K562 (cell line): ENCODE measurements around the gene PPA2. TPM values are rescaled to one million over a fixed set of nuclear protein-coding genes. Genes with fewer than 3 reads are reported as not detected.

ENCODE experiments used
- ATAC-seq: fragments of 200-7000 bp; cut with Tn5 transposase; 3 replicates; pipeline ENCODE4 v1.9.1; 2020; ENCODE audit warnings: moderate library complexity
- BruUV-seq: library from RNA; stranded (reverse); fragments of 400-500 nt; replicated peaks from 2 replicates; lab custom pipeline; 2021; lab: Mats Ljungman, UMichigan
- CTCF ChIA-PET: fragments of 300-600 bp; formaldehyde crosslinking; extraction: SDS; loops from one replicate; lab custom pipeline; 2021; ENCODE audit warnings: low intra/inter-chr PET ratio; lab: Yijun Ruan, JAX
- POLR2A ChIA-PET: fragments of 300-600, 350-650 bp; sonication (Branson Sonifier 250); formaldehyde crosslinking; extraction: SDS; loops from one replicate; lab custom pipeline; 2021; ENCODE audit warnings: antibody characterized with exemption, inconsistent platforms; lab: Yijun Ruan, JAX
- DNase-seq, 4 experiments: peaks; one replicate each; pipeline versions ENCODE4 v3.0.0 to v3.0.0-alpha.2; 2011 to 2018; ENCODE audit warnings: low spot score in 3 of 4, mixed read lengths in 3 of 4; ENCODE audit errors: extremely low read depth in 1 of 4
- FAIRE-seq: peaks from 2 replicates; lab custom pipeline; 2011; peaks lifted over from hg19 to GRCh38; lab: Jason Lieb, UNC
- H2AFZ ChIP-seq: 2 replicates; pipeline ENCODE4 v1.6.0; 2011; ENCODE audit warnings: low read depth, low read length, control low read depth, inconsistent platforms
- H3K27ac ChIP-seq: fragments of 200-600 bp; 3 replicates; pipeline ENCODE4 v1.8.0; 2011; ENCODE audit warnings: low read depth, mild to moderate bottlenecking, control low read depth, inconsistent platforms, low read length, moderate library complexity, mixed read lengths; ENCODE audit errors: extremely low read depth
- H3K27me3 ChIP-seq, 2 experiments: fragments of 300-600 bp in 1 of 2; 2 replicates in 1 of 2; 3 replicates in 1 of 2; pipeline versions ENCODE4 v1.6.0 to v1.8.0; 2011; ENCODE audit warnings: inconsistent platforms in 2 of 2, low read length in 2 of 2, mild to moderate bottlenecking in 1 of 2, mixed read lengths in 1 of 2, moderate library complexity in 1 of 2; ENCODE audit not compliant: control insufficient read depth in 2 of 2, insufficient read depth in 2 of 2
- H3K36me3 ChIP-seq: fragments of 300-600 bp; 3 replicates; pipeline ENCODE4 v1.8.0; 2011; ENCODE audit warnings: mild to moderate bottlenecking, low read length, inconsistent platforms; ENCODE audit not compliant: control insufficient read depth, insufficient read depth
- H3K4me1 ChIP-seq, 2 experiments: fragments of 200-600 bp in 1 of 2; replicated peaks in 1 of 2; 2 replicates in 1 of 2; 3 replicates in 1 of 2; pipeline versions ENCODE4 v1.5.1 to v1.8.0; 2011; ENCODE audit warnings: inconsistent platforms in 2 of 2, low read length in 2 of 2, mild to moderate bottlenecking in 1 of 2, mixed read lengths in 1 of 2, moderate library complexity in 1 of 2; ENCODE audit not compliant: control insufficient read depth in 2 of 2, insufficient read depth in 2 of 2
- H3K4me2 ChIP-seq: 2 replicates; pipeline ENCODE4 v1.6.1; 2011; ENCODE audit warnings: low read length, control low read depth, inconsistent platforms, mixed read lengths; ENCODE audit not compliant: insufficient read depth
- H3K4me3 ChIP-seq: fragments of 200-600 bp; sonication (generic), shearing (Covaris generic); 2 replicates; pipeline ENCODE4 v1.5.1; 2016; ENCODE audit warnings: control low read depth, inconsistent platforms
- H3K79me2 ChIP-seq: fragments of 200-600 bp; 3 replicates; pipeline ENCODE4 v1.8.0; 2011; ENCODE audit warnings: low read length, inconsistent platforms; ENCODE audit not compliant: control insufficient read depth, insufficient read depth
- H3K9ac ChIP-seq, 2 experiments: 2 replicates each; pipeline versions ENCODE4 v1.6.0 to v1.6.1; 2011; ENCODE audit warnings: low read depth in 2 of 2, low read length in 2 of 2, control low read depth in 1 of 2, inconsistent platforms in 1 of 2, mild to moderate bottlenecking in 1 of 2, mixed read lengths in 1 of 2; ENCODE audit not compliant: insufficient read depth in 1 of 2
- H3K9me1 ChIP-seq: one replicate; pipeline ENCODE4 v1.6.0; 2011; ENCODE audit warnings: inconsistent platforms, mild to moderate bottlenecking, low read length, moderate library complexity; ENCODE audit not compliant: control insufficient read depth, insufficient read depth
- H3K9me3 ChIP-seq: replicated peaks from 2 replicates; pipeline ENCODE4 v1.5.1; 2011; ENCODE audit warnings: low read depth, low read length, inconsistent platforms; ENCODE audit not compliant: control insufficient read depth, insufficient read depth
- H4K20me1 ChIP-seq: replicated peaks from 2 replicates; pipeline ENCODE4 v1.6.1; 2011; ENCODE audit warnings: low read length, inconsistent platforms, mixed read lengths; ENCODE audit not compliant: control insufficient read depth, insufficient read depth
- ATF7 ChIP-seq: fragments of 450-650 bp; IDR thresholded peaks from 2 replicates; pipeline ENCODE4 v1.7.1; 2014; ENCODE audit warnings: mild to moderate bottlenecking, moderate library complexity
- DACH1 ChIP-seq: fragments of 450-650 bp; IDR thresholded peaks from 2 replicates; pipeline ENCODE4 v1.6.1; 2018; ENCODE audit not compliant: partially characterized antibody
- KLF16 ChIP-seq: IDR thresholded peaks from 2 replicates; pipeline ENCODE4 v1.6.1; 2016; ENCODE audit warnings: antibody characterized with exemption
- PHB2 ChIP-seq: fragments of 450-650 bp; IDR thresholded peaks from 2 replicates; pipeline ENCODE4 v1.6.1; 2017; ENCODE audit warnings: low read depth
- POLR2A ChIP-seq: fragments of 450-650 bp; conservative IDR thresholded peaks from 2 replicates; pipeline ENCODE4 v1.6.1; 2016
- SREBF2 ChIP-seq: sonication (generic); formaldehyde crosslinking; IDR thresholded peaks from 2 replicates; pipeline ENCODE4 v1.4.0; 2020; ENCODE audit warnings: mild to moderate bottlenecking, missing genetic modification reagents
- STAT5A ChIP-seq: IDR thresholded peaks from 2 replicates; pipeline ENCODE4 v1.6.1; 2012; ENCODE audit warnings: low read length, inconsistent platforms, borderline replicate concordance
- ZKSCAN1 ChIP-seq: fragments of 150-350 bp; IDR thresholded peaks from 2 replicates; pipeline ENCODE4 v1.6.1; 2016; ENCODE audit warnings: low read depth, low read length
- ZNF699 ChIP-seq: fragments of 250-450 bp; sonication (Bioruptor Pico); IDR thresholded peaks from 2 replicates; pipeline ENCODE4 v1.8.0; 2021; ENCODE audit warnings: mild to moderate bottlenecking, moderate library complexity; ENCODE audit not compliant: insufficient replicate concordance
- ZNF766 ChIP-seq: fragments of 200-800 bp; sonication (Bioruptor generic); conservative IDR thresholded peaks from 2 replicates; pipeline ENCODE4 v1.6.1; 2016; ENCODE audit warnings: missing genetic modification characterization, missing compliant biosample characterization
- WGBS: fragments of 100-300 bp; shearing (Covaris generic); methylation state at CpG from one replicate; pipeline ENCODE4 v1.1.6; 2016; ENCODE audit warnings: low coverage, mixed read lengths; ENCODE audit not compliant: insufficient coverage; ENCODE audit errors: missing lambda C conversion rate; 5-methylcytosine and 5-hydroxymethylcytosine counted together
- in situ Hi-C: fragments of 300-500 bp; cut with MboI; formaldehyde crosslinking; loops from 4 replicates; pipeline ENCODE4 v1.15.0; 2018; ENCODE audit warnings: inconsistent platforms, mixed read lengths
- intact Hi-C: fragments of 100-400 bp; cut with micrococcal nuclease; formaldehyde crosslinking; loops from 2 replicates; pipeline ENCODE4 v1.14.2; 2022
- polyA plus RNA-seq, 8 experiments: library from polyadenylated mRNA; depleted of rRNA in 4 of 8; stranded (reverse) in 5 of 8; unstranded in 3 of 8; fragments of >200 nt; fragmentation: Nextera tagmentation in 2 of 8; fragmentation: Illumina TruSeq in 1 of 8; extraction: Ambion mirVana in 2 of 8; extraction: Trizol in 1 of 8; gene quantifications; 2 replicates each; pipeline versions ENCODE4 v1.2.1 to v1.2.3, GENCODE V29; 2011 to 2014; ENCODE audit warnings: inconsistent platforms in 1 of 8, missing spikeins in 1 of 8
- total RNA-seq, 7 experiments: library from RNA; depleted of rRNA in 6 of 7; stranded (reverse); fragments of >200 nt in 6 of 7; fragmentation: Illumina TruSeq in 2 of 7; extraction: Trizol in 2 of 7; gene quantifications; 2 replicates each; pipeline versions ENCODE4 v1.2.1 to v1.2.3, GENCODE V29; 2011 to 2021; ENCODE audit warnings: low replicate concordance in 1 of 7
- TF ChIP-seq, protein P1 (sequence below): sonication (generic); formaldehyde crosslinking; IDR thresholded peaks from 2 replicates; pipeline ENCODE4 v1.9.0; 2022; ENCODE audit warnings: mild to moderate bottlenecking, missing genetic modification reagents

The PPA2 gene
- total and polyA plus RNA-seq, 9 of the 15 experiments (the other 6 are each of a cell fraction or from before 2014, with no cell fraction given): 48.3 to 190 (median 109) TPM

DNA sequence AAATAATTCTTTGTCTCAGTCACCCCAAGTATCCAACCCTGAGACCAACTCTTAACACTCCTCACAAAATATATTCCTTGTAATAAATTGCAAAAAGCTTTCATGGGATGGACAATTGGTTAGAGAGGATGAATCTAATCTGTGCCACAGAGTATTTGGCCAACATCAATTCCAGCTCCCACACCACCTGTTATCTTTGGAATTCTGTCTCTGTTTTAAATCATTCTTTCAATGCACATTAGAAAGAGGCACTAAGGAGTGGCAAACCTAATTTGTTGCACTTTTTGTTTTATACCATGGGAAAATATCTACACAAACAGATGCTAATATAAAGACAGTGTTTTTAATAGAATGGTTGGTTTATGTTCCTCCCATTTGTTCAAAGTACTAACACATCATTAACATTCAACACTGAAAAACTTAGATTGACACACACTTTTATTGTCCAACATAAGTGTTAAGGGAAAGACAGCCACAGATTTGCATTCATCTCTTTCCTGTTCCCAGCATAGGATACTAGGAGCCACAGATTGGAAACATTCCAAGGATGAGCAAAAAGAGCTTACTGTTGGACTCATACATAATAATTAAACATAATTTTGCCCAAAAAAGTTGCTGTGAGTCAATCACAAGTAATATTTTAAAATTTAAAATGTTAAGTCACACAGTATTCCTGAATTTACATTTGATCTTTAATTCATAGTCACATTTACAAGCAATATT lies 116.4 kb downstream of the PPA2 start (continued):
- no peak for TF ChIP-seq ZNF699 (CRISPR knock-in tag)
- TF ChIP-seq, protein P1, sequence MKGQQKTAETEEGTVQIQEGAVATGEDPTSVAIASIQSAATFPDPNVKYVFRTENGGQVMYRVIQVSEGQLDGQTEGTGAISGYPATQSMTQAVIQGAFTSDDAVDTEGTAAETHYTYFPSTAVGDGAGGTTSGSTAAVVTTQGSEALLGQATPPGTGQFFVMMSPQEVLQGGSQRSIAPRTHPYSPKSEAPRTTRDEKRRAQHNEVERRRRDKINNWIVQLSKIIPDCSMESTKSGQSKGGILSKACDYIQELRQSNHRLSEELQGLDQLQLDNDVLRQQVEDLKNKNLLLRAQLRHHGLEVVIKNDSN (CRISPR knock-in tag): no peak
- TF ChIP-seq ZKSCAN1: no peak
- TF ChIP-seq KLF16: no peak
- TF ChIP-seq ZNF766: no peak
- no peak for TF ChIP-seq POLR2A
- TF ChIP-seq PHB2: no peak

DNA sequence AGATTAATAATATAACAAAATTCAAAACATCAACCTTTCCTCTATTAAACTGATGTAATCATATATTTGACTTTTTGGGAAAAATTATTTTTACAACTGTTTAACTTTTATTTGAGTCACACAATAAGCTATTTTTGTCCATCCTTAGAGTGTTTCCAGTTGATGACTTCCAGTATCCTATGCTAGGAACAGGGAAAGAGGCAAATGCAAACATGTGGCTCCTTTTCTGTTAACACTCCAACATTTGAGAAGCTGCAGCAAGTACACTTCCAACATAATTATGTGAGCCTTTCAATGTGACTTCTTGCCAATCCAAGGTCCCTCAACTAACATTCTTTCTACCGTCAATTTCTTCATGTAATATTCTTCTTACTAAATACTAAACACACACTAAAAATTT lies 117.7 kb downstream of the PPA2 start:
- BruUV-seq: no TSS peak
- H3K4me3 ChIP-seq: no peak overlapping the region
- H3K27ac ChIP-seq: no peak overlapping the region
- H2AFZ ChIP-seq: no peak overlapping the region
- ATAC-seq (no peak), FAIRE-seq (no peak), DNase-seq (no peak)
- H3K4me2 ChIP-seq: no peak overlapping the region
- H3K79me2 ChIP-seq: no peaks in the 10 kb centered on the region
- H3K27me3 ChIP-seq: no peaks in the 10 kb centered on the region
- WGBS: 24% methylated on average over 1 of the region's 1 CpG
- CTCF ChIA-PET: no interaction called here
- TF ChIP-seq SREBF2 (CRISPR knock-in tag) (no peak), ZKSCAN1 (no peak), DACH1 (no peak), ATF7 (no peak), STAT5A (no peak)
- H4K20me1 ChIP-seq: no peaks in the 10 kb centered on the region
- POLR2A ChIA-PET: no interaction called here
- H3K9ac ChIP-seq: no peak overlapping the region
- in situ Hi-C loops: no loop called here
- peaks cover 0 to 15% of the 10 kb centered on the region in 2 experiments; a peak in 2 of 5 replicates for H3K4me1 ChIP-seq
- H3K9me3 ChIP-seq: no peaks in the 10 kb centered on the region
- no peaks in the 10 kb centered on the region for H3K9me1 ChIP-seq
- H3K36me3 ChIP-seq: no peaks in the 10 kb centered on the region
- intact Hi-C loops: no loop called here
